Measurements from ENCODE around the gene FAM186B.

Gene FAM186B

DNA sequence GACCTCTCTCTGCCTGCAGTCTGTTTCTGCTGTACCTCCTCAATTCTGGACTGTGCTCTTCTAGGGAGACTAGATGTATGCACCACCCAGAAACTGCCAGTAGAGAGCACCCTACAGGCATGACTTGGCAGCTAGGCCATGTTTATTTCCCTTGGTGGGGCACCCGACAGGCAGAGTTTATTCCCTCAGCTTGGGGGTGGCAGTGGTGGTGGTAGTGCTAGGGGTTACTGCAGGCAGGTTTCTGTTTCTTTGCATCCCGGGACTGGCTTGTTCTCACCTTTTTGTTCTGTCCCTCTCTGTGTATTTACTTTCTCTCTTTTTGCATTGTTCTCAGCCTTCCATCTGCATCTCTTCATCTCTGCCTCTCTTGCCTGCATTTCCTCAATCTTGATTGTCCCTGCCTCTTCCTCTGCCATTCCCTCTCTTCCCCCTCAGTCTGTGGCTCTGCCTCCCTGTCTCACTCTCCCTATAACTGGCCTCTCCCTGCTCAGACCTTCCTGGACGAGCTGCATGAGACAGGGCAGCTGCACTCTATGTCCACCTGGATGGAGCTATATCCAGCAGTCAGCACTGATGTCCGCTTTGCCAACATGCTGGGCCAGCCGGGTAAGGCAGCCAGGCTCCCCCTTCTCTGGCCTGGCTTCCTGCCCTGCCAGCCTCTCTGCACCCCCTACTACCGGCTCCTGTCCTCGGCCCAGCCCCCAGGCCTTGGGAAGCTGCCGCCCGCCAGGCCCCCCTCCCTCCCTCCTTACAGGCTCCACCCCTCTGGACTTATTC is 31.7 kb upstream of the FAM186B start:
- Histone ChIP-seq H4K20me1 (ENCODE audit: insufficient read depth, low read length) (no peaks in the 10 kb centered on the region; the same call in 1 of the 2 replicates), H3K4me2 (ENCODE audit: insufficient read depth, low read length) (no peak overlapping the region), H3K36me3 (ENCODE audit: insufficient read depth, low read length) (no peaks in the 10 kb centered on the region), H2AFZ (ENCODE audit: low read depth, low read length) (0 out of 2 replicates have a peak overlapping the region, but pooled peaks have one; percentile 28), H3K27ac (ENCODE audit: low read length) (0 out of 2 replicates have a peak overlapping the region, but pooled peaks have one; percentile 33), H3K79me2 (ENCODE audit: insufficient read depth, low read length) (no peaks in the 10 kb centered on the region), H3K9ac (ENCODE audit: low read depth, low read length) (no peak overlapping the region), H3K4me3 (ENCODE audit: low read depth in 1 of 2, low read length in 2 of 2) (no peak overlapping the region), H3K27me3 (ENCODE audit: insufficient read depth, low read length, poor library complexity) (no peaks in the 10 kb centered on the region), H3K9me3 (ENCODE audit: insufficient read depth, low read length, severe bottlenecking) (no peaks in the 10 kb centered on the region), H3K4me1 (ENCODE audit: insufficient read depth, low read length) (peaks cover 8% of the 10 kb centered on the region; the same call in 1 of the 2 replicates)
- DNase-seq (peak; percentile 79), ATAC-seq (ENCODE audit: insufficient read depth, low read depth) (peak; percentile 94)
- TF ChIP-seq CTCF (IDR thresholded peaks at IDR 0.05; ENCODE audit: borderline replicate concordance, extremely low read depth, low read length, poor library complexity, severe bottlenecking) (peak; percentile 93), EZH2 (IDR thresholded peaks at IDR 0.05; ENCODE audit: borderline replicate concordance, low read depth, low read length, severe bottlenecking) (no peak)

DNA sequence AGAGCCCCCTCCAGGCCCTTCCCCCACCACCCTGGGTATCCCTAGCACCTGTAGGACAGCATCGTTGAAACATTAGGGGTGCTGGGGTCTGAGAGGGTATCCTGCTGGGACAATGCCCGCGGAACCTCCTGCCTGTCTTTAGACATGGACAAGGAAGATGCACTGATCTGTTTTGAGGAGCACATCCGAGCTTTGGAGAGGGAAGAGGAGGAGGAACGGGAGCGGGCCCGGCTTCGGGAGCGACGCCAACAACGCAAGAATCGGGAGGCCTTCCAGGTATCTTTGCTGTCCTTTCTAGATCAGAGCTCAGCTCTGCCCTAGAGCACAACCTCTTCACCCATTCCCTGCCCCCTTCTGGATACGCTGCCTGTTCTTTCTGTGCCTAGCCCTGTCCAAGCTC is 31.1 kb upstream of the FAM186B start:
- DNase-seq, result no peak
- H3K4me2 ChIP-seq (ENCODE audit: insufficient read depth, low read length), result no peak overlapping the region
- peaks cover 8% of the 10 kb centered on the region; the same call in 1 of the 2 replicates for H3K4me1 ChIP-seq (ENCODE audit: insufficient read depth, low read length)
- no peak for TF ChIP-seq CTCF (IDR thresholded peaks at IDR 0.05; ENCODE audit: borderline replicate concordance, extremely low read depth, low read length, poor library complexity, severe bottlenecking)
- TF ChIP-seq EZH2 (IDR thresholded peaks at IDR 0.05; ENCODE audit: borderline replicate concordance, low read depth, low read length, severe bottlenecking), result no peak
- no peak overlapping the region for H2AFZ ChIP-seq (ENCODE audit: low read depth, low read length)
- no peaks in the 10 kb centered on the region for H3K9me3 ChIP-seq (ENCODE audit: insufficient read depth, low read length, severe bottlenecking)
- no peaks in the 10 kb centered on the region; the same call in 1 of the 2 replicates for H4K20me1 ChIP-seq (ENCODE audit: insufficient read depth, low read length)
- no peaks in the 10 kb centered on the region for H3K27me3 ChIP-seq (ENCODE audit: insufficient read depth, low read length, poor library complexity)
- no peak overlapping the region for H3K9ac ChIP-seq (ENCODE audit: low read depth, low read length)
- H3K36me3 ChIP-seq (ENCODE audit: insufficient read depth, low read length), result no peaks in the 10 kb centered on the region
- H3K79me2 ChIP-seq (ENCODE audit: insufficient read depth, low read length), result no peaks in the 10 kb centered on the region
- no peak overlapping the region for H3K4me3 ChIP-seq (ENCODE audit: low read depth in 1 of 2, low read length in 2 of 2)
- no peak for ATAC-seq (ENCODE audit: insufficient read depth, low read depth)
- H3K27ac ChIP-seq (ENCODE audit: low read length), result no peak overlapping the region

DNA sequence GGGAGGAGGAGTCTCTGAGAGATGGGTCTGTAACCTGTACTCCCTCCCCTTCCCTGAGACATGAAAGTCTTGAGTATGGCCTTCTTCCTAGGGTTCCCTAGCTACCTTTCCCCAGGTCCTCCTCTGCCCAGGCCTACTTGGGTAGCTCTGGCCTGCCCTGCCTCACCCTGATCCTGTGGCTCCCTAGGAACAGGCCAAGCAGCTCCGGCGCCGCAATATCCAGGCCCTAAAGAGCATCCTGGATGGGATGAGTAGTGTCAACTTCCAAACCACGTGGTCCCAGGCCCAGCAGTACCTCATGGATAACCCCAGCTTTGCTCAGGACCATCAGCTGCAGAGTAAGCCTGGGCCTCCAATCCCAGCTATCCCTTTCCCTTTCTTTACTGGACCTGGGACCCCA is 30.2 kb upstream of the FAM186B start:
- ATAC-seq (ENCODE audit: insufficient read depth, low read depth), result no peak
- Histone ChIP-seq H3K27me3 (ENCODE audit: insufficient read depth, low read length, poor library complexity) (no peaks in the 10 kb centered on the region), H3K27ac (ENCODE audit: low read length) (no peak overlapping the region)

More for the DNA sequence above, 30.2 kb upstream of the FAM186B start:
- H3K9ac ChIP-seq (ENCODE audit: low read depth, low read length), result no peak overlapping the region
- H3K4me3 ChIP-seq (ENCODE audit: low read depth in 1 of 2, low read length in 2 of 2), result no peak overlapping the region
- H3K79me2 ChIP-seq (ENCODE audit: insufficient read depth, low read length), result no peaks in the 10 kb centered on the region
- H3K36me3 ChIP-seq (ENCODE audit: insufficient read depth, low read length), result no peaks in the 10 kb centered on the region
- peaks cover 8% of the 10 kb centered on the region; the same call in 1 of the 2 replicates for H3K4me1 ChIP-seq (ENCODE audit: insufficient read depth, low read length)
- no peak for TF ChIP-seq EZH2 (IDR thresholded peaks at IDR 0.05; ENCODE audit: borderline replicate concordance, low read depth, low read length, severe bottlenecking)
- no peak for TF ChIP-seq CTCF (IDR thresholded peaks at IDR 0.05; ENCODE audit: borderline replicate concordance, extremely low read depth, low read length, poor library complexity, severe bottlenecking)
- H2AFZ ChIP-seq (ENCODE audit: low read depth, low read length), result no peak overlapping the region
- DNase-seq, result no peak
- no peaks in the 10 kb centered on the region; the same call in 1 of the 2 replicates for H4K20me1 ChIP-seq (ENCODE audit: insufficient read depth, low read length)
- H3K4me2 ChIP-seq (ENCODE audit: insufficient read depth, low read length), result no peak overlapping the region
- H3K9me3 ChIP-seq (ENCODE audit: insufficient read depth, low read length, severe bottlenecking), result no peaks in the 10 kb centered on the region
